ENCODE results near the gene HAAO. TPM values are rescaled to one million over a fixed set of nuclear protein-coding genes. Genes with fewer than 3 reads are reported as not detected.
A peak's percentile ranks its signal among the peaks of the same experiment; 100 is the strongest.

Gene HAAO
- total RNA-seq, 2 experiments from 2014 or later = 0.17 TPM; not detected in 1

DNA sequence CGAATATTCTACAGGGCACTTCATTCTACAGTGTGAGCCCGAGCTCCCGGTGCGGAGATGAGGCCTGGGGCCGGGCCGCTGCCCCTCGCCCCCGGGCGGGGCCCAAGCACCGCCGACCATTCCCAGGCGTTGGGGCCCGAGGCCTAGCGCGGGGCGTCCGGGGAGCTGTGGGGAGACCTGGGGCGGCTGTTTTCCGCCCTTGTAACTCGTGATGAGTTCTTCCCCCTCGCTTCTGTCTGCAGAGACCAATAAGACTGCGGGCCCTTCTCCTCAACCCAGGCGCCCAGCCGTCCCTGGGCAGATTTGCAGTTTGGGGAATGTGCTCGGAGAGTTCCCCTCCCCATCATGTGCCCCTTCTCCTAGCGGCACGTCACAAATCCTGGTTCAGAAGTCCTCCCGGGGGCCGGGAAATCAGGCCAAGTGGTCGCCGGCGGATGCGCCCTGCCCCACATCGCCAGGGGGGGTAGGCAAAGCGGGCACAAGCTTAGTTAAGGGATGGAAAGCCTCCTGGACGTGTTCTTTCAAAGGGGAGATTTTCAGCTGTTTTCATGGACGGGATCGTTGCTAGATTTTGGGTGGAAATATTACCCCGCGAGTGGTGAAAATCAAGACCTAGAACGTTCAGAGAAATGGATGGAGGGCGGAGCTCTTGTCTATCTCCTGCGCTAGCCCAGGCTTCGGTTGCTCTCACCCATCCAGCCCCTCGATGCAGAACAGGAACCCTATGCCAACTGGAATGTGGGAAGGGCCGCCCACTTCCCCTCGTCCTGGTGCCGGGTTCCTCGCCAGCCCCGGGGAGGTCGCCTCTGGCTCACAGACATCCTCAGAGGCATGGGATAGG is 18.8 kb upstream of the HAAO start:
- intact Hi-C loops (cut with micrococcal nuclease) = loop anchor here (1.0 to 5.0 kb wide), 4 partner anchors 244 to 450 kb away; partner anchors contain the start of genes COX7A2L, MTA3 and ZFP36L2
- H3K4me1 Mint-ChIP-seq (ENCODE audit: low read depth) = peaks cover 12% of the 10 kb centered on the region
- H3K27ac Mint-ChIP-seq = peak overlapping the region; percentile 100
- H3K9me3 Mint-ChIP-seq = no peaks in the 10 kb centered on the region
- CTCF ChIA-PET = interaction anchor here (0.6 to 7.4 kb wide), 6 partner anchors 15 to 317 kb away, joined by 3 to 43 read pairs (median 4); partner anchors contain the start of gene KCNG3
- POLR2A ChIA-PET = interaction anchor here (1.3 to 2.8 kb wide), 10 partner anchors 8 to 785 kb away, joined by 3 to 19 read pairs (median 6); partner anchors contain the start of genes HAAO, THADA and ZFP36L2
- peak; percentile 58 for DNase-seq
- H3K36me3 Mint-ChIP-seq = peaks cover 6% of the 10 kb centered on the region
- H3K4me3 Mint-ChIP-seq = peak overlapping the region; percentile 95
- H3K27me3 Mint-ChIP-seq = peaks cover 1% of the 10 kb centered on the region

DNA sequence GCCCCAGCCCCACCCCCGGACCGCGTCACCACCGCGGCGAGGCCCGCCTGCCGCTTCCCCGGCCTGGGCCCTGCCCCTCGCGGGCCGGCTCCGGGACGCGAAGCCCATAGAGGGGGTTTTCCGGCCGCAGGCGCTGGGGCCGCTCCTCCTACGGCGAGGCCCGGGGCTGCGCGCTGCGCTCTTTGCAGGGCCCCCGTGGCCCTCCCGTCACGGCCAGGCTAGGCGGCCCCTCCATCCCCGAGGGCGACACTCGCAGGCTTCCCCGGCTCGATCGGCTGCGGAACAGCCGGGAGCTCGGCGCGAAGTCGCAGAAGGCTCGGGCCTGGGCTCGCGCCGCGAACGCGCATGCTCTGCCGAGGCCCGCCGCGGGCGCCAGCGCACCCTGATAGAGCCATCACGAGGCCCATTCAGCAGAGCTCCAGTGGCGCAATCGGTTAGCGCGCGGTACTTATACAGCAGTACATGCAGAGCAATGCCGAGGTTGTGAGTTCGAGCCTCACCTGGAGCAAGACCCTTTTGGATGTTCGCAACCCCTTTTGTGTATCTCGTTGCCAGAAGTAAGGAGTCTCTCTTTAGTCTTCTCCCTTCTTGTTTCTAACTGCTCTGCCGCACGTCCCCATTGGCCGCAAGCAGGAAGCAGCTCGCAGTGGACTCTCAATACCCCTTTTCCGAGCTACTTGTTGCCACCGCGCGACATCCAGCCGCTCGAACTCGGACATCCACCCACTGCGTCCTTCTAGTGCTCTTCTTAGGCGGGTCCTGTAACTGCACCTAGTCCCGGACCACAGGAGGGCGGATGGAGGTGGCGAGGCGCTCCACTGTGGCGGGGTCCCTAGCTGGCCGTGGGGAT is 18.0 kb upstream of the HAAO start:
- H3K9me3 Mint-ChIP-seq = no peaks in the 10 kb centered on the region

DNA sequence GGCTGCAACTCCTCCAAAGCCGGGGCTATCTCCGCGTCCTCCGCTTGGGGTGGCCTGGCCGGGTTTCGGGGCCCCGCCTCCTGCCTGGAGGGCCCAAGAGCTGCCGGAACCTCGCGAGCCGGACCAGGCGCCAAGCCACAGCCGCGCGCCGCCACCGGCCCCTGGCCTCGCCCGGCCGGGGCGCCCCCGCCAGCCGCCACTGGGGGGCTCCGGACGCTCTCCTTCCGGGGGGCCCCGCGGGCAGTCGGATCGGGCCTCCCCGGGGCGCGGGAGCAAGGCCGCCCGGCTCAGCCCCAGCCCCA is 17.4 kb upstream of the HAAO start:
- POLR2A ChIA-PET = interaction anchor here (0.9 to 2.8 kb wide), 9 partner anchors 9 to 786 kb away, joined by 3 to 19 read pairs (median 4); partner anchors contain the start of genes HAAO and THADA
- H3K4me1 Mint-ChIP-seq (ENCODE audit: low read depth) = peaks cover 12% of the 10 kb centered on the region
- peak overlapping the region; percentile 78 for H3K27ac Mint-ChIP-seq
- H3K27me3 Mint-ChIP-seq = peaks cover 4% of the 10 kb centered on the region
- CTCF ChIA-PET = interaction anchor here (1.4 to 7.4 kb wide), 3 partner anchors 15 to 147 kb away, joined by 4 to 43 read pairs (median 5); no protein-coding TSS in a partner anchor
- H3K36me3 Mint-ChIP-seq = peaks cover 6% of the 10 kb centered on the region
- H3K9me3 Mint-ChIP-seq = no peaks in the 10 kb centered on the region
- peak; percentile 76 for DNase-seq
- H3K4me3 Mint-ChIP-seq = peak overlapping the region; percentile 74
- intact Hi-C loops (cut with micrococcal nuclease) = loop anchor here (1.0 to 5.0 kb wide), 4 partner anchors 242 to 448 kb away; partner anchors contain the start of genes COX7A2L, MTA3 and ZFP36L2

More for the DNA sequence above, 18.0 kb upstream of the HAAO start:
- H3K27ac Mint-ChIP-seq = peak overlapping the region; percentile 100
- POLR2A ChIA-PET = interaction anchor here (0.9 to 2.8 kb wide), 13 partner anchors 9 to 786 kb away, joined by 3 to 19 read pairs (median 4); partner anchors contain the start of genes HAAO, THADA and ZFP36L2
- peak; percentile 97 for DNase-seq
- CTCF ChIA-PET = interaction anchor here (0.6 to 7.4 kb wide), 5 partner anchors 16 to 147 kb away, joined by 3 to 43 read pairs (median 5); no protein-coding TSS in a partner anchor
- peak overlapping the region; percentile 95 for H3K4me3 Mint-ChIP-seq
- peaks cover 12% of the 10 kb centered on the region for H3K4me1 Mint-ChIP-seq (ENCODE audit: low read depth)
- intact Hi-C loops (cut with micrococcal nuclease) = loop anchor here (1.0 to 5.0 kb wide), 4 partner anchors 243 to 449 kb away; partner anchors contain the start of genes COX7A2L, MTA3 and ZFP36L2
- peaks cover 4% of the 10 kb centered on the region for H3K27me3 Mint-ChIP-seq
- peaks cover 6% of the 10 kb centered on the region for H3K36me3 Mint-ChIP-seq

DNA sequence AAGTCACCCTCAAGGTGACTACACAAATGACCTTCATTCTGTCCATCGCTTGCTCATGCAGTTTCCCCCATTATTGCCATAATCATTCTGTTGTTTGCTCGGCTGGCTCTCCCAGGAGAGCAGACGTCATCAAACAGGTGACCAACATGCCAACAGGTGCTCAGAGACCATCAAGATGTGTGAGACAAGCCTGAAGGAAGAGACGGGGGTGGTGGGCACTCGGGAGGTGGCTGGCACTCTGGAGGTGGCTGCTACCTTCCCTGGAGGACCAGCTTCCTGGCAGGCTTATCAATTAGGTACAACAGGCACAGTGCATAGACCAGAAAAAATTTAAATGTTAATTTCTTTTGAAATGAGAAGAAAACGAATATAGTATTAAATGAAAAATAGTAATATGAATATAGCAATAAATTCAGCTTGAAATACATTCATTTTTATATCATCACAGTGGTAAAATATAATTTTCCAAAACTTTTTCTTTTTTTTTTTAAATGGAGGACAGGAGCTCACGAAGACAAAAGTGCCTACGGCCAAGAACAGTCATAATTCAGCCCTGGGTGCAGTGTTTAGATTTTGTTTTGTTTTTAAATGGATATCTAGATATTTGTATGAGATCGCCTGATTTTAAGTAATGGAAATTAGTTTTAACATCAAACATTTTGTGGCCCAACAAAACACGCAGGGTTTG is 16.9 kb upstream of the HAAO start:
- H3K27me3 Mint-ChIP-seq = peaks cover 4% of the 10 kb centered on the region
- intact Hi-C loops (cut with micrococcal nuclease) = no loop called here
- peak overlapping the region; percentile 74 for H3K4me3 Mint-ChIP-seq
- ChIA-PET CTCF (interaction anchor here (7.4 kb wide), 1 partner anchor 20 kb away, joined by 43 read pairs; no protein-coding TSS in a partner anchor), POLR2A (interaction anchor here (1.1 to 2.8 kb wide), 4 partner anchors 9 to 418 kb away, joined by 3 to 19 read pairs (median 6); partner anchors contain the start of gene HAAO)
- H3K36me3 Mint-ChIP-seq = peaks cover 6% of the 10 kb centered on the region
- H3K9me3 Mint-ChIP-seq = no peaks in the 10 kb centered on the region
- DNase-seq = no peak
- H3K27ac Mint-ChIP-seq = peak overlapping the region; percentile 78
- peaks cover 12% of the 10 kb centered on the region for H3K4me1 Mint-ChIP-seq (ENCODE audit: low read depth)

DNA sequence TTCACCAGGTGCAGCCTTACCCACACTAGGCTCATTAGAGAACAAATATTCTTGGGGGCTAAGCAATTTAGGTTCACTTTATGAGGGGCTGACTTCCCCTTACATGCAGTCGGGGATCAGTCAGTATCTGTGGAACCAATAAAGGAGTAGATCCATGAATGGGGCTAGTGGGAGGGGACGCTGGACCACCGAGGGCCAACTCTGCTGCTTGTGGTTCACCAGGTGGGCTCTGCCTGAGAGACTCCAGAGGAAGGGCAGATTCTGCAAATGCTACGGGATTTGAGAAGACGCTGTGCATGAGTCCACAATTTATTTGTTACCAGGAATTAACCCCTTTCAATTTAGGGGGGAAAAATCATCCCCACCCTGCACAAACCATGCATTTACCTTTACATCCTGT is 15.9 kb upstream of the HAAO start:
- Mint-ChIP-seq H3K27me3 (peaks cover 4% of the 10 kb centered on the region), H3K27ac (no peak overlapping the region)
- CTCF ChIA-PET = no interaction called here

DNA sequence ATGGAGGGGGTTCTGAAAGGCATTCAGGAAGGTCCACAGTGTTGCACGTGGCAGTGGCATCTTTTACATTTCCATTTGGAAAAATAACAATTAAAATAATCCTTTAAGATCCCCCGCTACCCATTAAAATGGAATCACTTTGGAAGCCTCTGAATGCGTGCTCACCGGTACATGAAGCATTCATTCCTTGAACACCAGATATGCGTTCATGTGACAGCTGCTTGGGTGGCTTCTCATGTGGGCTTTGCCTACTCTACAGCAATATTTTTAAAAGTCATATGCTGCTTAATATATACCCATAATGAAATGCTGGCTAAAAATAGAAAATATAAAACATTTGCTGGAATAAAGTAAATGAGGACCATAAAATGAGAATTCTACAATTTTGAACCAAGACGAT is 14.4 kb upstream of the HAAO start:
- intact Hi-C loops (cut with micrococcal nuclease) = no loop called here
- Mint-ChIP-seq H3K27me3 (peaks cover 12% of the 10 kb centered on the region), H3K27ac (no peak overlapping the region), H3K4me1 (ENCODE audit: low read depth) (peaks cover 9% of the 10 kb centered on the region), H3K9me3 (no peaks in the 10 kb centered on the region), H3K4me3 (no peak overlapping the region), H3K36me3 (peaks cover 5% of the 10 kb centered on the region)
- POLR2A ChIA-PET = no interaction called here
- CTCF ChIA-PET = no interaction called here
- no peak for DNase-seq

More for the DNA sequence above, 15.9 kb upstream of the HAAO start:
- POLR2A ChIA-PET = no interaction called here
- peak overlapping the region; percentile 32 for H3K4me3 Mint-ChIP-seq
- intact Hi-C loops (cut with micrococcal nuclease) = no loop called here
- H3K9me3 Mint-ChIP-seq = no peaks in the 10 kb centered on the region
- peaks cover 12% of the 10 kb centered on the region for H3K4me1 Mint-ChIP-seq (ENCODE audit: low read depth)
- no peak for DNase-seq
- peaks cover 6% of the 10 kb centered on the region for H3K36me3 Mint-ChIP-seq

DNA sequence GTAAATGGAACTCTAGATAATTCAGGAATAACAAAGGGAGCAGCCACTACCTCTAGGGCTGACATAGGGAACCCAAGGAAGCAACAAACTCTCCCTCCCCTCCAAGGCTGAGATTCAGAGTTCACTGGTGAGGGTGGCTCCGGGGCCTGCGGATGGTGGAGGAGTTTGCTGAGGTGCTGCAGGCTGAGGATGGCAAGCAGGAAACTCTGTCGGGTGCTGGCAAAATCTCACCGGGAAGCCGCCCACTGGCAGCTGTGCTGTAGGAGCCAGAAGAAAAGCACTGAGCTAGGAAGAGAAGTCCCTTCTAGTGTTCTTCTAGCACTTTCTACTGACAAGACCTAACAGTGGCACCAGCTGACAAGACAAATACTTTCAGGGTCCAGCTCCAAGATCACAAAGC is 12.5 kb upstream of the HAAO start:
- intact Hi-C loops (cut with micrococcal nuclease) = no loop called here
- peaks cover 14% of the 10 kb centered on the region for H3K27me3 Mint-ChIP-seq
- no peak overlapping the region for H3K27ac Mint-ChIP-seq
- no peak for DNase-seq
- peaks cover 4% of the 10 kb centered on the region for H3K4me1 Mint-ChIP-seq (ENCODE audit: low read depth)
- ChIA-PET CTCF (no interaction called here), POLR2A (no interaction called here)
- no peak overlapping the region for H3K4me3 Mint-ChIP-seq
- no peaks in the 10 kb centered on the region for H3K36me3 Mint-ChIP-seq
- no peaks in the 10 kb centered on the region for H3K9me3 Mint-ChIP-seq

DNA sequence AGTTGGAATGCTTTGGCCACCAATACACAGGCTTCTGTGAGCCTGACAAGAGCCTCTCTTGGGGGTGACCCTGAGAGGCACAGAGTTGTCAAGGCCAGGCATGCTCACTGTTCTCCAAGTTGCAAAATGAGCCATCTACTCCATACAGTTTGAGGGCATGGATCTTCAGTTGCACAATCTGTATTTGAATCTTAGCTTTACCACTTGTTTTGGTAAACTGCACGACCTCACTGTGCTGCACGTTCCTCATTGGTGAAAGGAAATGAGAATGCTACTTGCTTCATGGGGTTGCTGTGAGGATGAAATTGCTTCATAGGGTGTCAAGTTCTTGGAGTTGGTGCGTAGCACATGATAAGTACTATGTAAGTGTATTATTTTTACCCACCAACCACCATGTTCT is 12.0 kb upstream of the HAAO start:
- intact Hi-C loops (cut with micrococcal nuclease) = no loop called here
- no peaks in the 10 kb centered on the region for H3K36me3 Mint-ChIP-seq
- POLR2A ChIA-PET = no interaction called here
- H3K27ac Mint-ChIP-seq = no peak overlapping the region
- H3K4me3 Mint-ChIP-seq = no peak overlapping the region
- H3K4me1 Mint-ChIP-seq (ENCODE audit: low read depth) = peaks cover 4% of the 10 kb centered on the region
- peaks cover 14% of the 10 kb centered on the region for H3K27me3 Mint-ChIP-seq
- CTCF ChIA-PET = no interaction called here
- DNase-seq = no peak
- H3K9me3 Mint-ChIP-seq = no peaks in the 10 kb centered on the region

DNA sequence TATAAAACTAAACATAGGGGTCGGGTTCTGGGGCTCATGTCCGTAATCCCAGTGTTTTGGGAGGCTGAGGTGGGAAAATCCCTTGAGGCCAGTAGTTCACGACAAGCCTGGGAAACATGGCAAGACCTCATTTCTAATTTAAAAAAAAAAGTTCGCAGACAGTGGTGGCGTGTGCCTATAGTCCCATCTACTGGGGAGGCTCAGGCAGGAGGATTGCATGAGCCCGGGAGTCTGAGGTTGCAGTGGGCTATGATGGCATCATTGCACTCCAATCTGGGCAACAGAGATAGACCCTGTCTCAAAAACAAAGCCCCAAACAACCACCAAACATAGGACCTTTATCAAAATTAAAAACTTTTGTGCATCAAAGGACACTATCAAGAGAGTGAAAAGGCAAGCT is 9.8 kb upstream of the HAAO start:
- Mint-ChIP-seq H3K36me3 (no peaks in the 10 kb centered on the region), H3K4me3 (no peak overlapping the region), H3K9me3 (no peaks in the 10 kb centered on the region), H3K27ac (no peak overlapping the region), H3K27me3 (peaks cover 17% of the 10 kb centered on the region), H3K4me1 (ENCODE audit: low read depth) (no peaks in the 10 kb centered on the region)
- intact Hi-C loops (cut with micrococcal nuclease) = no loop called here
- ChIA-PET POLR2A (no interaction called here), CTCF (no interaction called here)
- no peak for DNase-seq

DNA sequence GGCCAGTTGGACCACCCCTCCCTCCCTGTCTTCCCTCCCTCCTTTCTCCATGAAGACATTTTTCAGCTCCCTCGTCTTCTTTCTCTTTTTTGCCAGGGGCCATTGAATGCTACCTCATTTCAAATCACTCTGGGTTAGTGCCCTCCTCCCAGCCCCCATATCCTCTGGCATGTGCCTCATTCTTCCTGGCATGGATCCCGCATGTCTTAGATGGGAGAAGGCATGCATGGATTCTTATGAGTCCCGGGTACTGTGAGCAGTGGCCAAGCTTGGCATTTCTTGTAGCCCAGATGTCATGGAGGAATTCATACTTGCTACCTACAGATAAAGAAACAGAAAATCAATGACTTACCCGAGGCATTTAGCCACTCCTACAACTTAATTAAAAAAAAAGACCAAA is 9.0 kb upstream of the HAAO start:
- Mint-ChIP-seq H3K27me3 (peaks cover 17% of the 10 kb centered on the region), H3K27ac (no peak overlapping the region), H3K4me1 (ENCODE audit: low read depth) (peaks cover 4% of the 10 kb centered on the region), H3K36me3 (no peaks in the 10 kb centered on the region), H3K4me3 (no peak overlapping the region), H3K9me3 (no peaks in the 10 kb centered on the region)
- CTCF ChIA-PET = interaction anchor here (1.4 kb wide), 1 partner anchor 27 kb away, joined by 5 read pairs; no protein-coding TSS in a partner anchor
- POLR2A ChIA-PET = interaction anchor here (1.2 kb wide), 1 partner anchor 9 kb away, joined by 4 read pairs; no protein-coding TSS in a partner anchor
- DNase-seq = no peak
- intact Hi-C loops (cut with micrococcal nuclease) = no loop called here

DNA sequence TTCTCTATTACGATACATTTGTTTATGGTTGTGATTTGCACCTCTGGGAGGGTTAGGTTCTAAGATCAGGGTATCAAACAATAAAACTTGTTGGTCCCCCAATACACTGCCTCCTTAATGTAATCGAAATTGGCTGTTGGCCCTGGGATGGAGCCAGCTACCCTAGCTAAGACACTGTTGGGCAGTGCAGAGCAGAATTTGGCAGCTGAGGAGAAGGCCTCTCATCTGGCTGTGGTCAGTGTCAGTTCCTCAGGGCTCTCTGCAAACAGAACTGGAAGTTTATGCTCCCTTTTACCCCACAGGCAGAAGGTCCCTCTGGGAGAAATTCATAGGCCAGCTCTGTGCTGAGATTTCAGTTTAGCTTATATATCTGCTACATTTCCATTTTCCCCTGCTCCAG is 8.6 kb upstream of the HAAO start:
- Mint-ChIP-seq H3K4me1 (ENCODE audit: low read depth) (peaks cover 6% of the 10 kb centered on the region), H3K4me3 (no peak overlapping the region), H3K27ac (no peak overlapping the region), H3K27me3 (peaks cover 17% of the 10 kb centered on the region), H3K36me3 (no peaks in the 10 kb centered on the region), H3K9me3 (no peaks in the 10 kb centered on the region)
- POLR2A ChIA-PET = interaction anchor here (0.6 to 1.2 kb wide), 2 partner anchors 9 to 487 kb away, joined by 4 read pairs; no protein-coding TSS in a partner anchor
- intact Hi-C loops (cut with micrococcal nuclease) = no loop called here
- CTCF ChIA-PET = interaction anchor here (0.6 to 1.4 kb wide), 2 partner anchors 27 to 428 kb away, joined by 3 to 5 read pairs; no protein-coding TSS in a partner anchor
- no peak for DNase-seq
